ENCODE data around the gene GARRE1.
"Not testable (repeated sequence)": the region's sequence is repeated elsewhere in the genome, so short reads cannot be mapped to it uniquely, and the experiment has no call there.

Gene GARRE1

DNA sequence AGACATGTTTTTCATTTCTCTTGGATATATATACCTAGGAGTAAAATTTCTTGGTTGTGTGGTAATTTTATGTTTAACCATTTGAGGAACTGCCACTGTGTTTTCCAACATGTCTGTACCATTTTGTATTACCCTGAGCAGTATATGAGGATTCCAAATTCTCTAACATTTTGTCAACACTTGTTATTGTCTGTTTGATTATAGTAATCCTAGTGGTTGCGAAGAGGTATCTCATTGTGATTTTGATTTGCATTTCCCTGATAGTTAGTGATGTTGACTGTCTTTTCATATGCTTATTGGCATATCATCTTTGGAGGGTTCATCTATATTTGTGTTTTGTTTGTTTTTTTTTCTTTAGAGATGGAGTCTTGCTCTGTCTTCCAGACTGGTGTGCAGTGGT, 21.4 kb downstream of the GARRE1 start:
- Histone ChIP-seq H3K9me3 (ENCODE audit: severe bottlenecking) (no peaks in the 10 kb centered on the region), H3K27me3 (ENCODE audit: insufficient read depth, low read depth, severe bottlenecking) (no peaks in the 10 kb centered on the region), H3K4me3 (ENCODE audit: low read depth, low read length) (no peak overlapping the region), H3K27ac (no peak overlapping the region), H3K36me3 (peaks cover 4% of the 10 kb centered on the region; the same call in 1 of the 2 replicates)
- DNase-seq: no peak
- TF ChIP-seq, protein P1, sequence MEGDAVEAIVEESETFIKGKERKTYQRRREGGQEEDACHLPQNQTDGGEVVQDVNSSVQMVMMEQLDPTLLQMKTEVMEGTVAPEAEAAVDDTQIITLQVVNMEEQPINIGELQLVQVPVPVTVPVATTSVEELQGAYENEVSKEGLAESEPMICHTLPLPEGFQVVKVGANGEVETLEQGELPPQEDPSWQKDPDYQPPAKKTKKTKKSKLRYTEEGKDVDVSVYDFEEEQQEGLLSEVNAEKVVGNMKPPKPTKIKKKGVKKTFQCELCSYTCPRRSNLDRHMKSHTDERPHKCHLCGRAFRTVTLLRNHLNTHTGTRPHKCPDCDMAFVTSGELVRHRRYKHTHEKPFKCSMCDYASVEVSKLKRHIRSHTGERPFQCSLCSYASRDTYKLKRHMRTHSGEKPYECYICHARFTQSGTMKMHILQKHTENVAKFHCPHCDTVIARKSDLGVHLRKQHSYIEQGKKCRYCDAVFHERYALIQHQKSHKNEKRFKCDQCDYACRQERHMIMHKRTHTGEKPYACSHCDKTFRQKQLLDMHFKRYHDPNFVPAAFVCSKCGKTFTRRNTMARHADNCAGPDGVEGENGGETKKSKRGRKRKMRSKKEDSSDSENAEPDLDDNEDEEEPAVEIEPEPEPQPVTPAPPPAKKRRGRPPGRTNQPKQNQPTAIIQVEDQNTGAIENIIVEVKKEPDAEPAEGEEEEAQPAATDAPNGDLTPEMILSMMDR (IDR thresholded peaks at IDR 0.05; ENCODE audit: low read depth, low read length): no peak

DNA sequence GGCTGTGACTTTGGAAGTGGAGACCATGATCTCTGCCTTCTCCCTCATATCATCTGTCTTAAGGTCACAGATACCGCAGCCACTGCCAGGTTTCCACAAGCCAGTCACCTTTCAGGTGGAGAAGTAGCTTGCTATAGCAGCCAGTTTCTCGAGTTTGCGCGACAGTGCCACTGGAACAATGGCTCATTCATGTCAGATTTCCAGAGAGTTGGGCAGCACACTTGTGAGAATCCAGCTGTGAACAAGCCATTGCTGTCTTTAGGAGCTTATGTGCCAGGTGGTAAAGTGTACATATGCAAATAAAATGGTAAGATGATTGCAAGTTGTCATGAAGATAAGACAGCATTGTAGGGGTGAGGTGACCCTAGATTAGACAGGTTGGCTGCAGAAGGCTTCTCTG, 22.3 kb downstream of the GARRE1 start:
- Histone ChIP-seq H3K9me3 (ENCODE audit: severe bottlenecking) (no peaks in the 10 kb centered on the region), H3K4me3 (ENCODE audit: low read depth, low read length) (no peak overlapping the region), H3K27me3 (ENCODE audit: insufficient read depth, low read depth, severe bottlenecking) (no peaks in the 10 kb centered on the region), H3K36me3 (peaks cover 7% of the 10 kb centered on the region), H3K27ac (no peak overlapping the region)
- TF ChIP-seq, protein P1 (IDR thresholded peaks at IDR 0.05; ENCODE audit: low read depth, low read length): no peak
- DNase-seq: no peak

DNA sequence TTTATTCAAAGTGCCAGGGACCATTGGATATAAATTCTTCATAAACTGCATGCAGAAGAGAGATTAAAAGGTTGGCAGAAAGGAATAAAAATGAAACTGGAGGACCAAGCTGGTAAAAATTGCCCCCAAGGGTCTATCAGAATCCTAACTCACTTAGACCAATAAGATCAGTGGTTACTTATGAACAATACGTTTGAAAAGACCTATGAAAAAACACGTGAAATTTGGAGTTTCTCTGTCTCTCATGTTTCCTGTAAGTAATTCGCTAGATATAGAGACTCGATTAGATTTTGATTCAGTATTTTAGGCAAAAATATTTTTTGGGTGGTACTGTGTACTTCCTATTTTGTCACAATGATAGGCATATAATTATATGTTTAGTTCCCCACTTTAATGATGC, 22.9 kb downstream of the GARRE1 start:
- no peak overlapping the region for H3K4me3 ChIP-seq (ENCODE audit: low read depth, low read length)
- no peaks in the 10 kb centered on the region for H3K9me3 ChIP-seq (ENCODE audit: severe bottlenecking)
- DNase-seq: no peak
- TF ChIP-seq, protein P1 (IDR thresholded peaks at IDR 0.05; ENCODE audit: low read depth, low read length): no peak
- H3K36me3 ChIP-seq: peaks cover 7% of the 10 kb centered on the region
- H3K27ac ChIP-seq: no peak overlapping the region
- H3K27me3 ChIP-seq (ENCODE audit: insufficient read depth, low read depth, severe bottlenecking): no peaks in the 10 kb centered on the region

DNA sequence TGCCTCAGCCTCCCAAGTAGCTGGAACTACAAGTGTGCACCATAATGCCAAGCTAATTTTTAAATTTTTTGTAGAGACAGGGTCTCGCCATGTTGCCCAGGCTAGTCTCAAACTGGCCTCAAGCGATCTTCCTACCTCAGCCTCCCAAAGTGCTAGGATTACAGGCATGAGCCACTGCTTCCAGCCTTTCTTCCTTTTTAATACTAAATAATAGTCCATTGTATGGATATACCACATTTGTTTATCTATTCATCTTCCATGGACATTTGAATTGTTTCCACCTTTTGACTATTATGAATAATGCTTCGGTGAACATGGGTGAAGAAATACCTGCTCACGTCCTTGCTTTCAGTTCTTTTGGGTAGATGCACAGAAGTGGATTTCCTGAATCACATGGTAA, 24.4 kb downstream of the GARRE1 start:
- no peak for DNase-seq
- Histone ChIP-seq H3K4me3 (ENCODE audit: low read depth, low read length) (no peak overlapping the region), H3K9me3 (ENCODE audit: severe bottlenecking) (no peaks in the 10 kb centered on the region), H3K27ac (no peak overlapping the region), H3K27me3 (ENCODE audit: insufficient read depth, low read depth, severe bottlenecking) (no peaks in the 10 kb centered on the region), H3K36me3 (peaks cover 7% of the 10 kb centered on the region)
- TF ChIP-seq, protein P1 (IDR thresholded peaks at IDR 0.05; ENCODE audit: low read depth, low read length): no peak

DNA sequence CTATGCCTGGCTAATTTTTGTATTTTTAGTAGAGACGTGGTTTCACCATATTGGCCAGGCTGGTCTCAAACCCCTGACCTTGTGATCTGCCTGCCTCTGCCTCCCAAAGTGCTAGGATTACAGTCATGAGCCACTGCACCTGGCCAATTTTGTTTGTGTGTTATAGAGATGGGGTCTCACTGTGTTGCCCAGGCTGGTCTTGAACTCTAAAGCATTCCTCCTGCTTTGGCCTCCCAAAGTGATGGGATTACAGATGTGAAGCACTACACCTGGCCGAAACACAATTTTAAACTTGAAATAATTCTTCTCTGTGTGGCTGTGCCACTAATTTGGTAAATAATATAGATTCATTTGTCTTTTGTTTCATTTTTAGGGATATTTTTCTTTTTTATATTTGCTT, 27.1 kb downstream of the GARRE1 start:
- DNase-seq; H3K9me3 ChIP-seq (ENCODE audit: severe bottlenecking); H3K27ac ChIP-seq; H3K27me3 ChIP-seq (ENCODE audit: insufficient read depth, low read depth, severe bottlenecking); H3K4me3 ChIP-seq (ENCODE audit: low read depth, low read length); H3K36me3 ChIP-seq: not testable (repeated sequence)

DNA sequence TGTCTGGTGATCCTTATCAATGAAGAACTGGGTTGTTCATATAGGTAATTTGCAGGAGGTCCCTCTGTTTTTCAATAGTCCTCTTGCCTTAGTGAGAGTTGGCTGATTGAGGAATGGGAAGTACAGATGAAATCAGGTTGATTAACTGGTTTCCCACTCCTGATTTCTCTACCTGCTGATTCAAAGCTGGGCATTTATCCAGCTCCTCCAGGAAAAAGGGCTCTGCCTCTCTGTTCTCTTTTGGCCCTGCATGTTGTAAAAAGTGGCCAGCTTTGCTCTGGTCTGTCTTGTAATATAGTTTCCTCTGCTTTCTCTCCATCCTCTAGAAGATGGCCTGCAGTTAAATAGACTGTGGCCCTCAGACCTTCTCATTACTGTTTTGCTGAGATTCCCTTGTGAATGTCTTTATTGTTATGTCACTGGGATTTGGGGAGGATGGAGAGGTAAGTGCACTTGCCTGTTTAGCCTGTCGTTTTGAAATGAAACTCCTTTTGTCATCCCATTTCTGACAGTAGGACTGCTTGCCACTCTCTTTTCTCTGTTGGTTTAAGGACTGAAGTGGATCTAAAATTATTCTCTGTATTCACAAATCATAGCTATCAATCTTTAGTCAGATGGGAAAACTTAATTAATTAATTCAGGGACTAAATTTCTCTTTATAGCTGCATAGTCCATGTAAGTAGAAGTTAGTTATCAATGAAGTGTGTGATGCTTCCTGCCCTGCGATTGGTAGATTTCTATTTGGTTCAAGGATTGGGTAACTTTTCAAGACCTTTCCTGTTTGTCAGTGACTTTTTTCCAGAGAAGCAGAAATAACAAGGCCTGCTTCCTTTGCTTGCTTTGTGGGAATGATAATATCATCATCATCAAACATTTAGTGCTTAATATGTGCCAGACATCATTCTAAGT, 28.5 kb downstream of the GARRE1 start:
- no peaks in the 10 kb centered on the region for H3K9me3 ChIP-seq (ENCODE audit: severe bottlenecking)
- H3K27ac ChIP-seq: no peak overlapping the region
- DNase-seq: no peak
- no peaks in the 10 kb centered on the region for H3K27me3 ChIP-seq (ENCODE audit: insufficient read depth, low read depth, severe bottlenecking)
- peaks cover 7% of the 10 kb centered on the region for H3K36me3 ChIP-seq
- TF ChIP-seq, protein P1 (IDR thresholded peaks at IDR 0.05; ENCODE audit: low read depth, low read length): no peak
- no peak overlapping the region for H3K4me3 ChIP-seq (ENCODE audit: low read depth, low read length)
